Measurements from ENCODE around the gene KLK3.

KLK3 gene

GRCh38 chr19:50821622-50822021, 33.1 kb upstream of the KLK3 start:
- peak overlapping the region; percentile 64 for H4K91ac ChIP-seq (ENCODE audit: low read length)

GRCh38 chr19:50822661-50823208, 32.0 kb upstream of the KLK3 start:
- peaks cover 2% of the 10 kb centered on the region for H3K4me1 ChIP-seq (ENCODE audit: control insufficient read depth, insufficient read depth, low read depth, low read length)
- H2BK15ac ChIP-seq (ENCODE audit: low read depth, poor library complexity, severe bottlenecking): no peak overlapping the region
- H3K27ac ChIP-seq (ENCODE audit: low read length, poor library complexity, severe bottlenecking): no peak overlapping the region
- H4K91ac ChIP-seq (ENCODE audit: low read length): no peak overlapping the region
- no peak overlapping the region for H3K18ac ChIP-seq (ENCODE audit: low read depth in 1 of 2, low read length in 2 of 2)
- no peaks in the 10 kb centered on the region for H3K9me3 ChIP-seq (ENCODE audit: control insufficient read depth, low read length)
- no peak overlapping the region for H3K4ac ChIP-seq (ENCODE audit: low read depth in 1 of 2, low read length in 2 of 2)
- H2AFZ ChIP-seq (ENCODE audit: low read depth, low read length): no peak overlapping the region
- no peak overlapping the region for H2BK12ac ChIP-seq (ENCODE audit: low read length in 2 of 2)
- H3K4me2 ChIP-seq (ENCODE audit: low read length, poor library complexity, severe bottlenecking): no peak overlapping the region
- no peaks in the 10 kb centered on the region for H3K79me1 ChIP-seq (replicated peaks; ENCODE audit: low read length, poor library complexity, severe bottlenecking)
- H3K14ac ChIP-seq (ENCODE audit: low read length in 2 of 2): no peak overlapping the region
- H2AK5ac ChIP-seq (ENCODE audit: low read length, severe bottlenecking): no peak overlapping the region
- H3K4me3 ChIP-seq (ENCODE audit: insufficient read depth in 1 of 2, low read depth in 1 of 2, low read length in 2 of 2): no peak overlapping the region
- no peak overlapping the region for H2BK120ac ChIP-seq (ENCODE audit: low read depth, low read length)
- H3K23ac ChIP-seq (ENCODE audit: low read length in 2 of 2): no peak overlapping the region
- DNase-seq: no peak
- H3K9ac ChIP-seq (ENCODE audit: low read length): no peak overlapping the region
- H3K27me3 ChIP-seq (ENCODE audit: control insufficient read depth in 1 of 2, insufficient read depth in 1 of 2, low read length in 2 of 2): peaks cover 42 to 69% of the 10 kb centered on the region in 2 experiments
- no peak overlapping the region for H2BK5ac ChIP-seq (ENCODE audit: low read depth, low read length, poor library complexity, severe bottlenecking)
- no peak overlapping the region for H4K8ac ChIP-seq (ENCODE audit: low read length)
- H3K36me3 ChIP-seq (ENCODE audit: control insufficient read depth in 1 of 2, insufficient read depth in 2 of 2, low read depth in 1 of 2, low read length in 2 of 2): no peaks in the 10 kb centered on the region
- WGBS: 77% methylated on average over 7 of the region's 7 CpGs

More at GRCh38 chr19:50821622-50822021, 33.1 kb upstream of the KLK3 start:
- Histone ChIP-seq H3K23ac (ENCODE audit: low read length in 2 of 2) (no peak overlapping the region), H3K27ac (ENCODE audit: low read length, poor library complexity, severe bottlenecking) (no peak overlapping the region), H3K18ac (ENCODE audit: low read depth in 1 of 2, low read length in 2 of 2) (no peak overlapping the region), H2BK12ac (ENCODE audit: low read length in 2 of 2) (no peak overlapping the region), H3K27me3 (ENCODE audit: control insufficient read depth in 1 of 2, insufficient read depth in 1 of 2, low read length in 2 of 2) (peaks cover 44 to 72% of the 10 kb centered on the region in 2 experiments), H3K79me1 (replicated peaks; ENCODE audit: low read length, poor library complexity, severe bottlenecking) (no peaks in the 10 kb centered on the region), H2AFZ (ENCODE audit: low read depth, low read length) (no peak overlapping the region), H2AK5ac (ENCODE audit: low read length, severe bottlenecking) (no peak overlapping the region), H3K4me1 (ENCODE audit: control insufficient read depth, insufficient read depth, low read depth, low read length) (peaks cover 2% of the 10 kb centered on the region), H3K14ac (ENCODE audit: low read length in 2 of 2) (no peak overlapping the region), H3K36me3 (ENCODE audit: control insufficient read depth in 1 of 2, insufficient read depth in 2 of 2, low read depth in 1 of 2, low read length in 2 of 2) (no peaks in the 10 kb centered on the region), H3K9me3 (ENCODE audit: control insufficient read depth, low read length) (no peaks in the 10 kb centered on the region), H2BK5ac (ENCODE audit: low read depth, low read length, poor library complexity, severe bottlenecking) (no peak overlapping the region), H4K8ac (ENCODE audit: low read length) (no peak overlapping the region), H3K9ac (ENCODE audit: low read length) (no peak overlapping the region), H3K4me3 (ENCODE audit: insufficient read depth in 1 of 2, low read depth in 1 of 2, low read length in 2 of 2) (no peak overlapping the region), H3K4me2 (ENCODE audit: low read length, poor library complexity, severe bottlenecking) (no peak overlapping the region), H2BK120ac (ENCODE audit: low read depth, low read length) (no peak overlapping the region), H2BK15ac (ENCODE audit: low read depth, poor library complexity, severe bottlenecking) (no peak overlapping the region), H3K4ac (ENCODE audit: low read depth in 1 of 2, low read length in 2 of 2) (no peak overlapping the region)
- no peak for DNase-seq
- 52% methylated on average over 8 of the region's 8 CpGs for WGBS

- no peaks in the 10 kb centered on the region for H3K36me3 ChIP-seq (ENCODE audit: control insufficient read depth in 1 of 2, insufficient read depth in 2 of 2, low read depth in 1 of 2, low read length in 2 of 2)
- no peaks in the 10 kb centered on the region for H3K79me1 ChIP-seq (replicated peaks; ENCODE audit: low read length, poor library complexity, severe bottlenecking)
- no peak within 1 kb of the TSS for H2BK5ac ChIP-seq (ENCODE audit: low read depth, low read length, poor library complexity, severe bottlenecking)
- no peak within 1 kb of the TSS for H3K4ac ChIP-seq (ENCODE audit: low read depth in 1 of 2, low read length in 2 of 2)
- no peaks in the 10 kb centered on the region for H3K9me3 ChIP-seq (ENCODE audit: control insufficient read depth, low read length)
- no peak within 1 kb of the TSS for H4K91ac ChIP-seq (ENCODE audit: low read length)
- H2AFZ ChIP-seq (ENCODE audit: low read depth, low read length): no peak within 1 kb of the TSS
- peak within 1 kb of the TSS in 1 of 2 experiments; percentile 38 for H3K14ac ChIP-seq (ENCODE audit: low read length in 2 of 2)
- no peak within 1 kb of the TSS for H4K8ac ChIP-seq (ENCODE audit: low read length)
- H2BK12ac ChIP-seq (ENCODE audit: low read length in 2 of 2): no peak within 1 kb of the TSS
- H3K9ac ChIP-seq (ENCODE audit: low read length): no peak within 1 kb of the TSS
- no peak within 1 kb of the TSS for H3K18ac ChIP-seq (ENCODE audit: low read depth in 1 of 2, low read length in 2 of 2)
- H3K4me2 ChIP-seq (ENCODE audit: low read length, poor library complexity, severe bottlenecking): no peak within 1 kb of the TSS
- no peaks in the 10 kb centered on the region for H3K4me1 ChIP-seq (ENCODE audit: control insufficient read depth, insufficient read depth, low read depth, low read length)
- no peak within 1 kb of the TSS for H2AK5ac ChIP-seq (ENCODE audit: low read length, severe bottlenecking)
- no peak for DNase-seq
- no peak within 1 kb of the TSS for H3K27ac ChIP-seq (ENCODE audit: low read length, poor library complexity, severe bottlenecking)
- H3K4me3 ChIP-seq (ENCODE audit: insufficient read depth in 1 of 2, low read depth in 1 of 2, low read length in 2 of 2): no peak within 1 kb of the TSS
- H2BK120ac ChIP-seq (ENCODE audit: low read depth, low read length): no peak within 1 kb of the TSS
- H2BK15ac ChIP-seq (ENCODE audit: low read depth, poor library complexity, severe bottlenecking): no peak within 1 kb of the TSS
- H3K27me3 ChIP-seq (ENCODE audit: control insufficient read depth in 1 of 2, insufficient read depth in 1 of 2, low read length in 2 of 2): peaks cover 34 to 63% of the 10 kb centered on the region in 2 experiments
- WGBS: 64% methylated on average over 9 of the region's 14 CpGs
- no peak within 1 kb of the TSS for H3K23ac ChIP-seq (ENCODE audit: low read length in 2 of 2)
Observed at GRCh38 chr19:50823389-50824042, 31.2 kb upstream of the KLK3 start, which contains the start of gene KLK1. KLK1 (minus strand) TSS chr19:50823787; CDS start chr19:50823748, 39 bp downstream.

GRCh38 chr19:50826492-50827240, 28.0 kb upstream of the KLK3 start:
- H2BK5ac ChIP-seq (ENCODE audit: low read depth, low read length, poor library complexity, severe bottlenecking): no peak overlapping the region
- no peak overlapping the region for H3K14ac ChIP-seq (ENCODE audit: low read length in 2 of 2)
- H2BK120ac ChIP-seq (ENCODE audit: low read depth, low read length): no peak overlapping the region
- WGBS: 87% methylated on average over 43 of the region's 43 CpGs
- H2BK12ac ChIP-seq (ENCODE audit: low read length in 2 of 2): no peak overlapping the region
- H3K9me3 ChIP-seq (ENCODE audit: control insufficient read depth, low read length): no peaks in the 10 kb centered on the region
- H2AFZ ChIP-seq (ENCODE audit: low read depth, low read length): no peak overlapping the region
- DNase-seq: no peak
- H3K36me3 ChIP-seq (ENCODE audit: control insufficient read depth in 1 of 2, insufficient read depth in 2 of 2, low read depth in 1 of 2, low read length in 2 of 2): no peaks in the 10 kb centered on the region
- H3K27ac ChIP-seq (ENCODE audit: low read length, poor library complexity, severe bottlenecking): no peak overlapping the region
- no peak overlapping the region for H2AK5ac ChIP-seq (ENCODE audit: low read length, severe bottlenecking)
- H3K4ac ChIP-seq (ENCODE audit: low read depth in 1 of 2, low read length in 2 of 2): no peak overlapping the region
- H2BK15ac ChIP-seq (ENCODE audit: low read depth, poor library complexity, severe bottlenecking): no peak overlapping the region
- H4K8ac ChIP-seq (ENCODE audit: low read length): no peak overlapping the region
- no peak overlapping the region for H3K4me2 ChIP-seq (ENCODE audit: low read length, poor library complexity, severe bottlenecking)
- H4K91ac ChIP-seq (ENCODE audit: low read length): no peak overlapping the region
- H3K4me1 ChIP-seq (ENCODE audit: control insufficient read depth, insufficient read depth, low read depth, low read length): no peaks in the 10 kb centered on the region
- H3K4me3 ChIP-seq (ENCODE audit: insufficient read depth in 1 of 2, low read depth in 1 of 2, low read length in 2 of 2): no peak overlapping the region
- no peak overlapping the region for H3K18ac ChIP-seq (ENCODE audit: low read depth in 1 of 2, low read length in 2 of 2)
- no peaks in the 10 kb centered on the region for H3K79me1 ChIP-seq (replicated peaks; ENCODE audit: low read length, poor library complexity, severe bottlenecking)
- no peak overlapping the region for H3K9ac ChIP-seq (ENCODE audit: low read length)
- peaks cover 10 to 47% of the 10 kb centered on the region in 2 experiments for H3K27me3 ChIP-seq (ENCODE audit: control insufficient read depth in 1 of 2, insufficient read depth in 1 of 2, low read length in 2 of 2)
- no peak overlapping the region for H3K23ac ChIP-seq (ENCODE audit: low read length in 2 of 2)
